Activated CD8-positive, alpha-beta memory T cell treated with anti-CD3 and anti-CD28 coated beads for 36 hours (primary cell): ENCODE results near the gene FAM47B. TPM values are rescaled to one million over a fixed set of nuclear protein-coding genes. Genes with fewer than 3 reads are reported as not detected.

Source experiments
- CTCF ChIA-PET: fragments of 350-600 bp; sonication (Branson Sonifier 250); formaldehyde crosslinking; loops from one replicate; lab custom pipeline; 2021; ENCODE audit warnings: antibody characterized with exemption; lab: Charles Lee
- POLR2A ChIA-PET: fragments of 350-600 bp; sonication (Branson Sonifier 250); formaldehyde crosslinking; loops from one replicate; lab custom pipeline; 2021; ENCODE audit warnings: antibody characterized with exemption; lab: Charles Lee
- total RNA-seq, 2 experiments: library from RNA; stranded (reverse); gene quantifications; one replicate each; pipeline ENCODE4 v1.2.3, GENCODE V29; 2021

The FAM47B gene
- total RNA-seq = not detected

DNA sequence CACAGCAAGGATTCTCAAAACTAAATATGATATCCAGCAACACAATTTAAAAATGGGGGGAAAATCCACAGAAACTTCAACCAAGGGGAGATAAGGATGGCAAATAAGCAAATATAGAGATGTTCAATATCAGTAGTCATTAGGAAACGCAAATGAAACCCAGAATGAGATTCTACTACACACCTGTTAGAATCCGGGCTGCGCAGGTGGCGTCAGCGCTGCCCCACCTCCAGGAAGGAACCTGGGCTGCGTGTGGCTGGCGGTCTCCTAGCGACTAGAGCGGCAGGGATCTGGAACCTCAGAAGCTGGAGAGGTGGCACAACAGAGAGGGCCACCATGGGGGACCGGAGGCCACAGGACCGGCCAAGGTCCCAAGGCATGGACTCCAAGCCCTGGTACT, at the start of gene FAM47B:
Gene FAM47B (plus strand): TSS at position 301 of the 400 bp plus-strand sequence. CDS start 36 bp downstream, at position 337.
- ChIA-PET CTCF (no interaction called here), POLR2A (no interaction called here)

DNA sequence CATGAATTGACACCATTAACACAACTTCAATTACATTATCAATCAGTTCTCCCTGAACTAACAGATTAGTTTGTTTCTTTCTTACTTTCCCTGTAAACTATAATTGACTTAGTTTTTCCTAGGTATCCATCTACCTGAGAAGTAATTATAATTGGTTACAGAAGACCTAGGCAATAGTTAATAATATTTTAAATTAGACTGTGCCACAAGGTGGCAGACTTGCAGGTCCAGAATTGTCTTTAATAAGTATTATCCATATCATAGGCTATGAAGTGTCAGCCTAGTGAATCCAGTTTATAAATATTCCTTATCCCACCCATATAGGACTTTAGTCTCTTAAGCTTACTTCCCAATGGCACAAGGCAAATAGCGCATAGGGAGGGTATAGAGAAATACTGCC, 48.9 kb upstream of the FAM47B start:
- POLR2A ChIA-PET = no interaction called here
- CTCF ChIA-PET = no interaction called here

DNA sequence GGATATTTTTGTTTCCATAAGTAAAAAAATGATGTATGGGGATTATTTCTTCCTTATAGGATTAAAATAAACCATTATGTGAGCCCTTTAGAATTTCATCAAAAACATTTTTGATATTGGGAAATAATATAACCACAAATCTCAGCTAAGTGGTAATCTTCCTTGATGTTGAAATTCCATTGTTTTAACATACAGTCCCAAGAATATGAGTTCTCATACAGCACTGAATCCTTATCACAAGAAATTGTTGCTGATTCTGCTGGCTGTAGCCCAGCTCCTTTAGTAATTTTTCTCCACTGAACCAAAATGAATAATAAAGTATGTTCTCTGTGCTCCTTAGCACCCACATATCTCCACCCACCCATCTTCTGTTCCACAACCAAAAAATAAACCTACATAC, 41.9 kb upstream of the FAM47B start:
- ChIA-PET CTCF (no interaction called here), POLR2A (no interaction called here)

- POLR2A ChIA-PET = no interaction called here
- CTCF ChIA-PET = no interaction called here
Observed at GRCh38 chrX:34901761-34902160, 40.8 kb upstream of the FAM47B start.

DNA sequence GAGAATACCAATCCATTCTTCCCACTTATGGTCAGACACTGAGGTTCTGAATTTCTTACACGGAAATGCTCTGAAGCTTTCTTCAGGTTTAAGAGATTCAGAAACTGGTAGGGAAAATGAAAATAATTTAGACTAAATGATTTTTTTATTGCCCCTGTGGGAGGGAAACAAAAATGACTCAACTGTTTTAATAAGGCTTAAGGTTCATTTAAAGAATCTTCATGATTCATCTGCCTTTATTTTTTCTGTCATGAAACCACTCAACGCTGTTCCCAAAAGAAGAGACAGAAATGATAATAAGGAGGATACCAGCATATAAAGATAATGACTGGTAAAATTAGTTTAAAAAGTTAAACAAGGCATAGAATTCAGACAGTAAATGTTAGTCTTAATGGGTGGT, 39.3 kb upstream of the FAM47B start:
- CTCF ChIA-PET = no interaction called here
- POLR2A ChIA-PET = no interaction called here

DNA sequence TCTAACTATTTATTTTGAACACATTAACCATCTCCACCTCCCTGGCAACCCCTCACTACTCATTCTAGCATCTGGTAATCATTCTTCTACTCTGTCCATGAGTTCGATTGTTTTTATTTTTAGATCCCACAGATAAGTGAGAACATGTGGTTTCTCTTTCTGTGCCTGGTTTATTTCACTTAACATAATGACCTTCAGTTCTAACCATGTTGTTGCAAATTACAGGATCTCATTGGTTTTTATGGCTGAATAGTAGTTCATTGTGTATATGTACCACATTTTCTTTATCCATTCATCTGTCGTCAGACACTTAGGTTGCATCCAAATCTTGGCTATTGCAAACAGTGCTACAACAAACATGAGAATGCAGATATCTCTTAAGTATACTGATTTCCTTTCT, 33.4 kb upstream of the FAM47B start:
- POLR2A ChIA-PET = no interaction called here
- CTCF ChIA-PET = no interaction called here

DNA sequence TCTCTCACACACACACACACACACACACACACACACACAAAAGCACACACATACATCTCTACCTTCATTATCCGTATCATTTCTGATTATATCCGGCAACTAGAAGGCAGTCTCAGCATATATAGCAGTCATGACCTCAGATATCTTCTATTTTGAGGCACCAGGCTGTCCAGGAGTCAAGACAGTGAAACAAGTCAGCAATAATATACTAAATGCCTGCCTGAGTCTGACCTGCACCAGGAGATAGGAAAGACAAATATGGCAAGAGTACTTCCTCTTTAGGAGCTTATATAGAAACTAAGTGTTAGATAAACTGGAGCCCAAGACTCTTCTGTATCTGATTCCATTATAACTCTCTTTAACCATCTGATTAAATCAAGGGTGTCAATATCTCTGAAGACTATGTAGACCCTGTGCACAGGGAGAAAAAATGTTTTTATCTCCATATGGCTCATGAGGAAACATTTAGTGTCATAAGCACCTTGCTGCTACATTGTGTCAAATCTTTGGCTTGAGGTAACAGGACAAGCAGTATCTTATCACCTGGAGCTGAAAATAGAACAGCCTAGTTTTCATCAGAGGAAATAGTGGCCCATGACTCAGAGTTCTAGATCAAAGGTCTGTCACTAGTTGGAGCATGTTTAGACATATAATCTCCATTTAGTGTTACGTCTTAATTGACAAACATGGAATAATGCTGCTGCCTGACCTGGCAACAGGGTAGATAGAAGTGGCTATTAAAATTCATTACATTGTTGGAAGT, 27.0 kb upstream of the FAM47B start:
- ChIA-PET POLR2A (no interaction called here), CTCF (no interaction called here)

DNA sequence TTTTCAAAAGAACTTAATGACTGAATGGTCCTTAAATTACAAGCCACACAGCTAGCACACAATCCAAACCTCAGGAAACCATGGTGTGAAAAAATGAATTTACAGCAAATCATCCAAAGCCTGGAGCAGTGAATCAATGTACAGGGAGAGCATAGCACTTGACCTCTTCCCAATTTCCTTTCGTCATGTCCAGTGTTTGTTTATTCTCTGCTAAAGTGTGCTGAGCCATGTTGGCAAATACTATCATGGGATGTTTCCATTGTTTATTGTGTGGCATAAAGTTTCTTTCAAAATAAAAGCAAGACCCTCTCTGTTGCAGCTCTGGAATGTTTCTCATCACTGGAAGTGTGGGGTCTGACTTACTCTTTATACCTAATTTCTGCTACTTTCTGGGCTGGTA, 25.4 kb upstream of the FAM47B start:
- POLR2A ChIA-PET = no interaction called here
- CTCF ChIA-PET = no interaction called here

GRCh38 chrX:34918091-34918736, 24.4 kb upstream of the FAM47B start:
- CTCF ChIA-PET = no interaction called here
- POLR2A ChIA-PET = no interaction called here

GRCh38 chrX:34918856-34919255, 23.7 kb upstream of the FAM47B start:
- CTCF ChIA-PET = no interaction called here
- POLR2A ChIA-PET = no interaction called here

DNA sequence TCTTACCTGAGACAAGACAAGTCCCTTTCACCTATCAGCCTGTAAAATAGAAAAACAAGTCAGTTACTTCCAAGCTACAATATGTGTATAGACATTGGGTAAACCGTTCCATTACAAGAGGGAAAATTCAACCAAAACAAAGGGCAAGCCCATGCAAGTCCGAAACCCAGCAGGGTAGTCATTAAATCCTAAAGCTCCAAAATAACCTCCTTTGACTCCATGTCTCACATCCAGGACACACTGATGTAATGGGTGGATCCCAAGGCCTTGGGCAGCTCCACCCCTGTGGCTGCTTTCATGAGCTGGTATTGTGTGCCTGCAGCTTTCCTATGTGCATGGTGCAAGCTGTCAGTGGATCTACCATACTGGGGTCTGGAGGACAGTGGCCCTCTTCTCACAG, 14.7 kb upstream of the FAM47B start:
- POLR2A ChIA-PET = no interaction called here
- CTCF ChIA-PET = no interaction called here

DNA sequence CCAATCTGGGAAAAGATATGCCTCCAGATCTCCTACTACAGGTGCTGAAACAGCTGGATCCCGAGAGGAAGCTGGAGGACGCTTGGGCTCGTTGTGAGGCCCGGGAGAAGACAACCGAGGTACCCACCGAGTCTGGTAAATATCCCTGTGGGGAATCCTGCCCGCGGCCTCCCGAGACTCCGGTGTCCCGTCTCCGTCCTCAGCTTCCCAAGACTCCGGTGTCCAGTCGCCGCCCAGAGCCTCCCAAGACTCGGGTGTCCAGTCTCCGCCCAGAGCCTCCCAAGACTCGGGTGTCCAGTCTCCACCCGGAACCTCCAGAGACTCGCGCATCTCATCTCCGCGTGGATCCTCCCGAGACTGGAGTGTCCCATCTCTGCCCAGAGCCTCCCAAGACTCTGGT, 639 bp downstream of the FAM47B start:
- CTCF ChIA-PET = no interaction called here

DNA sequence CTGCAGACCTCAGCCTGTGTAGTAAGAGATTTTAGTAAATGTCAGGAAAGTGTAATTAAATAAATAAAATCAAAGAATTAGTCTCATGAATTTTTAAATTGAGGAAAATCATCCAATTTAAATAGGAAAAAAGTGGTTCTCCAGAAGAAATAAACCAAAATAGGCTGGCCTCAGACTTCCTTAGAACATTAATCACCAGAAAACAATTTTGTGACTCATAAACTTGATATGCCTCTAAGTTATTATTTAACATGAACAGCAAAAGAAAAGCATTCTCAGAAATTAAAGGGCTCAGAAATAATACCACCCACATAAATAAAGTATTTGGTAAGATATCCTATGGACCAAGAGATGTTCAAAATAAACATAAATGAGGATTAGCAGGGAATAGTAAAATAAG, 14.3 kb downstream of the FAM47B start:
- POLR2A ChIA-PET = no interaction called here

More for the DNA sequence above, 639 bp downstream of the FAM47B start:
- POLR2A ChIA-PET = no interaction called here

DNA sequence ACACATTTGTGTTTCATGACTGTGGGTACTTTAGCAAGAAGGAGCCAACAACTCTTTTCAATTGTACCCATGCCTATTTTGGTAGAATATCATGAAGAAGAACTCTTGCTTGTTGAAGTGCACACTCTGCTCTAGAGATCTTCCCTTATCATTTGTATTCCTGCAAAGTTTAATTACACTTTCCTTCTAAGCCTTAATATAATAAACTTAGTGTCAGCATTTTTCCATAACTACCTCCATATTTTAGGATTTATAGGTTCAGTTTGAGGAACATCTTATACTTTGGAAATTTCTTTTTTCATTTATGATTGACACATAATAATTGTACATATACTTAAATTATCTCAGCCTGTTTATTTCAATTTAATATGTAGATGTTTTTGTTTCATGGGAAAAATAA, 19.1 kb downstream of the FAM47B start:
- ChIA-PET POLR2A (no interaction called here), CTCF (no interaction called here)

More for the DNA sequence above, 14.3 kb downstream of the FAM47B start:
- CTCF ChIA-PET = no interaction called here

- POLR2A ChIA-PET = no interaction called here
- CTCF ChIA-PET = no interaction called here
Observed at GRCh38 chrX:34972206-34972605, 29.6 kb downstream of the FAM47B start.

- ChIA-PET POLR2A (no interaction called here), CTCF (no interaction called here)
Observed at GRCh38 chrX:34978171-34978570, 35.6 kb downstream of the FAM47B start.

GRCh38 chrX:34987646-34988045, 45.0 kb downstream of the FAM47B start:
- ChIA-PET CTCF (no interaction called here), POLR2A (no interaction called here)
